ENCODE data around the gene FNDC10.

Gene FNDC10

DNA sequence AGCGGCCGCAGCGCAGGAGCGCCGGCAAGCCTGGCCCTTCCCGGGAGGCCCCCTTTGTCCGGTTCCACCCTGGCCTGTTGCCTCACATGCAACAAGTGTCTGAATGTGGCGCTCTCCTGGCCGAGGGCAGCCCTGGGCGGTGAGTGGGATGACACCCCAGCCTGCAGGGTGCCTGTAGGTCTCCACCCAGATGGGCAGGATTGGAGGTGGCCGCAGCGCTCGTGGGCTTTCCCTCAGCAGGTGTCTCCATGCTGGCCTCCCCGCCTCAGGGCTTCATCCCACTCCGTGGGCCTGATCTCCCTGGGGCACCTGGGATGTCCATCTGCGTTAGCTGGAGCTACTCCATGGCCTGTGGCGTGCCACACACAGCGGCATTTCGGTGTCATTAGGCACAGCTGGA, 16.9 kb upstream of the FNDC10 start:
- no peak for DNase-seq (ENCODE audit: low spot score in 2 of 2)
- peaks cover 8% of the 10 kb centered on the region; the same call in 1 of the 2 replicates for H3K36me3 ChIP-seq (replicated peaks)
- H3K27me3 ChIP-seq (ENCODE audit: low read depth), result no peaks in the 10 kb centered on the region
- peaks cover 9% of the 10 kb centered on the region for H3K4me1 ChIP-seq
- in situ Hi-C loops (cut with MboI; ENCODE audit: low sequenced_read_pairs), result no loop called here
- H3K4me3 ChIP-seq, result peak overlapping the region; percentile 99
- H3K9me3 ChIP-seq, result no peaks in the 10 kb centered on the region

DNA sequence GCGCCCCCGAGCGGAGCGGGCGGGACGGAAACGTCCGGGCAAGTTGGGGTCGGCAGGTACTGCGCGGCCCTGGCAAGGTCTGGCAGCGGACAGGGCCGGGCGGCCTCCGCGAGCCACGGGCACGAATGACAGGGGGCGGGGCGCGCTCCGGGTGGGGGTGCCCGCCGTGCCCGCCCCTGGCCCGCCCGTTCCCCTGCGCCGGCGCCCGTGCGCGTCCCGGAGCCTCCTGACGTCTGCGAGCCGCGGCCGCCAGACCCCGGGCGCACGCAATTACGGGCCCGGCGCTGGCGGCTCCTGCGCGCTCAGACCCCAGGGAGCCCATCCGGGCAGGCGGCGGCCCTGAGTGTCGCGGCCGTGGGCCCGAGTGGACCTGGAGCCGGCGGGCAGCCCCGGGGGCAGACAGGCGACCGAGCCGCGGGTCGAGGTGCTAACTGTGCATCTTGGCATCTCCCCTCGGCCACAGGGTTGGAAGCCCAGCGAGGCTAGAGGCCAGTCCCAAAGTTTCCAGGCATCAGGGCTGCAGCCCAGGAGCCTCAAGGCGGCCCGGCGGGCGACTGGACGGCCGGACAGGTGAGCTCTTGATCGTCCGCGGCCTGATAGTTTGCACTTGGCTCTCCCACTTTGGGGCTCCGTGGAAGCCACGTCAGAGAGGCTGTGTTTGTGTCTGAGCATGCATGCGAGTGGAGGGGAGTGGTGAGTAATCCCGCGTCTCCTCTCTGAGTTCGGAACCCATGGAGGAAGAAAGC, 16.3 kb upstream of the FNDC10 start:
- H3K9me3 ChIP-seq, result no peaks in the 10 kb centered on the region
- peaks cover 9% of the 10 kb centered on the region for H3K4me1 ChIP-seq
- in situ Hi-C loops (cut with MboI; ENCODE audit: low sequenced_read_pairs), result no loop called here
- no peaks in the 10 kb centered on the region for H3K27me3 ChIP-seq (ENCODE audit: low read depth)
- peak in 1 of 2 experiments; percentile 41 for DNase-seq (ENCODE audit: low spot score in 2 of 2)
- H3K36me3 ChIP-seq (replicated peaks), result peaks cover 8% of the 10 kb centered on the region; the same call in 1 of the 2 replicates
- H3K4me3 ChIP-seq, result peak overlapping the region; percentile 99

DNA sequence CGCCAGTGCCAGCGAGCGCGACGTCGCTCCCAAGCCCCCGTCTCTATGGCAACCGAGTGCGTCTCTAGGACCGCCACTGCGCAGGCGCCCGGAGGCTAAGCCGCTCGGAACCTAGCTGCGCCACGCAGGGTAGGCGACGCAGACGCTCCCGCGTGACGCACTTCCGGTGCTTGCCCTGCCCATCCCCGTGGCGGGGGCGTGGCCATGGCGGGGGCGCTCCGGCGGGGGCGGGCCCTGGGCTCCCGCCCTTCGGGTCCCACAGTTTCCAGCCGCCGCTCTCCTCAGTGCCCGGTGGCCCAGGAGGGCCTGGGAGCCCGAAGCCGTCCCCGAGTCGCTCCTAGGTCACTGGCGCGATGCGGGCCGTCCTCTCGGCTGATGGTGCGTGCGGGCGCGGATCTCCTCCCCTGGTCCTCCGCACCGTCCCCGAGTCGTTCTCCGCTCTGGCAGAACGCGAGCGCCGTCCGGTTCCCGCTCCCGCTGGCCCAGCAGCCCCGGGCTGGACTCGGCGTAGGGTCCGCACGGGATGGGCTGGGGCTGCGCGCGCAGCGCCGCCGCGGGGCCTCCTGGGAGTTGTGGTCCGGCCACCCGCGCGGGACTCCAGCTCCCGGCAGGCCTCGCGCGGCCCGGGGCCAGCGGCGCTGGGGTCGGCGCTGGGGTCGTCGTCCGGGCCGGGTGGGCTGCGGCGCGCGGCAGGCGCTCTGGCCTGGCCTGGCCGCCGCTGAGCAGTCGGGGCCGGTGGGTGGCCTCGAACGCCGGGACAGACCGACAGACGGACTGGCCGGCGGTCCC, 15.5 kb upstream of the FNDC10 start, which contains the start of gene MIB2:
Gene MIB2 (plus strand): TSS at position 245 of the 789 bp plus-strand sequence. CDS start 7,953 bp downstream, outside the sequence.
- peaks cover 9% of the 10 kb centered on the region for H3K4me1 ChIP-seq
- DNase-seq (ENCODE audit: low spot score in 2 of 2), result peak; percentile 94 to 97
- in situ Hi-C loops (cut with MboI; ENCODE audit: low sequenced_read_pairs), result no loop called here
- H3K36me3 ChIP-seq (replicated peaks), result peaks cover 8% of the 10 kb centered on the region; the same call in 1 of the 2 replicates
- no peaks in the 10 kb centered on the region for H3K27me3 ChIP-seq (ENCODE audit: low read depth)
- peak within 1 kb of the TSS; percentile 99 for H3K4me3 ChIP-seq
- no peaks in the 10 kb centered on the region for H3K9me3 ChIP-seq

DNA sequence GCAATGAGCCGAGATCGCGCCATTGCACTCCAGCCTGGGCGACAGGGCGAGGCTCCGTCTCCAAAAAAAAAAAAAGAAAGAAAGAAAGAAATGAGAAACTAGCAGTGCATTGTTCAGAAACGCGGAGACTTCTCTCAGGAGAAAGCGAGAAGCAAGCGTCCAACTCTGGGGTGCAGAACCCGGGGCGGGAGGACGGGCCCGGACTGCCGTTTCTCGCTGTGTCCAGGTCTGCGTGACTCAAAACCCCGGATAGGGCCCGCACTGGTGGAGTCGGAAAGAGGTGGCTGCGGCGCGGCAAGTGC, 15.0 kb upstream of the FNDC10 start:
- no peak for DNase-seq (ENCODE audit: low spot score in 2 of 2)
- no peaks in the 10 kb centered on the region for H3K9me3 ChIP-seq
- peaks cover 9% of the 10 kb centered on the region for H3K4me1 ChIP-seq
- in situ Hi-C loops (cut with MboI; ENCODE audit: low sequenced_read_pairs), result loop anchor here (5.0 kb wide), 1 partner anchor 38 kb away; no protein-coding TSS in a partner anchor
- peaks cover 8% of the 10 kb centered on the region; the same call in 1 of the 2 replicates for H3K36me3 ChIP-seq (replicated peaks)
- H3K27me3 ChIP-seq (ENCODE audit: low read depth), result no peaks in the 10 kb centered on the region
- H3K4me3 ChIP-seq, result peak overlapping the region; percentile 99

DNA sequence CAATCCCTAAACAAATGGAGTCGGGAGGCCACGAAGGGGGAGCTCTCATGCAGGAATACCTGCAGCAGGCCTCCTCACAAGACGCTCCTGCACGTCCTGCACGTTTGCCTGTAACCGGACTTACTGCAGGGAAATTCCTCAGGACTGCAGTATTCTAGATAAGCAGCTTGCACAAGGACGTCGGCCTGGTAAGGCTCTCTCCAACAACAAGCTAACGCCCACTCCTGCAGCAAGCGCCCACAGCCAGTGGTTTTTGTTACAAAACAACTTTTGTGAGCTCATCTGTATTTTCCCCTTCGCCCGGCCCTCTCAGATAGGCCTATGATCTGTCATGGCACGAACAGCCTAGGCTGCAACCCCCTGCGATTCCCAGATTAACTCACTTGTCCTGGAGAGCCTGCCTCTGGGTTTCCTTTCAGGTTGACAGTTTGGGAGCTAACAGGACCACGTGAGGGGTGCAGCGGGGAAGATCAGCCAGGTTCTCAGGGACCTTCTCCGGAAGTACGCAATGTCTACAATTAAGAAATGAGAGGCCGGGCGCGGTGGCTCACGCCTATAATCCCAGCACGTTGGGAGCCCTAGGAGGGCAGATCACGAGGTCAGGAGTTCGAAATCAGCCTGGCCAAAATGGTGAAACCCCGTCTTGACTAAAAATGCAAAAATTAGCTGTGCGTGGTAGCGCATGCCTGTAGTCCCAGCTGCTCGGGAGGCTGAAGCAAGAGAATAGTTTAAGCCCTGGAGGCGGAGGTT, 14.4 kb upstream of the FNDC10 start:
- Histone ChIP-seq H3K4me1 (peaks cover 9% of the 10 kb centered on the region), H3K36me3 (replicated peaks) (peaks cover 8% of the 10 kb centered on the region; the same call in 1 of the 2 replicates), H3K9me3 (no peaks in the 10 kb centered on the region), H3K27me3 (ENCODE audit: low read depth) (no peaks in the 10 kb centered on the region), H3K4me3 (peak overlapping the region; percentile 99)
- DNase-seq (ENCODE audit: low spot score in 2 of 2), result peak; percentile 22 to 69
- in situ Hi-C loops (cut with MboI; ENCODE audit: low sequenced_read_pairs), result loop anchor here (5.0 kb wide), 1 partner anchor 37 kb away; no protein-coding TSS in a partner anchor

DNA sequence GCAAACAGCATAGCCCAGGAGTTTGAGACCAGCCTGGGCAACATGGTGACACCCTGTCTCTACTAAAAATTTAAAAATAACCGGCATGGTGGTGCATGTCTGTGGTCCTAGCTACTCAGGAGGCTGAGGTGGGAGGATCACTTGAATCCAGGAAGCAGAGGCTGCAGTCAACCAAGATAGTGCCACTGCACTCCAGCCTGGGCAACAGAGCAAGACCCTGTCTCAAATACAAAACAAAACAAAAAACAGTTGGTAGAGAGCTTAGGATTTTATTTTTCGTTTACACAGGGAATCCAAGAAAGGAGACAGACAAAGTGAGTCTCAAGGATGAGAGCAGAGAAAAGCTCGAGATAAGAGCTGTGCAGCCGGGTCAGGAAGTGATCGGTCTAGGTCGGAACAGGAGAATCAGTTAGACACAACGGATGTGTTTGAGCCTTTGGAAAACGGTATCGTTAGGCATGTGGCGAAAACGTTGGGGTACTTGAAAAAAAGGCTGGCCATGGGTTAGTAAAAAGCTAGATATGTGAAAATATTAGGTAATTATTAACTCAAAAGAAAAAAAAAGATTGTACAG, 13.7 kb upstream of the FNDC10 start:
- in situ Hi-C loops (cut with MboI; ENCODE audit: low sequenced_read_pairs), result loop anchor here (5.0 kb wide), 1 partner anchor 36 kb away; no protein-coding TSS in a partner anchor
- H3K4me3 ChIP-seq, result peak overlapping the region; percentile 99

DNA sequence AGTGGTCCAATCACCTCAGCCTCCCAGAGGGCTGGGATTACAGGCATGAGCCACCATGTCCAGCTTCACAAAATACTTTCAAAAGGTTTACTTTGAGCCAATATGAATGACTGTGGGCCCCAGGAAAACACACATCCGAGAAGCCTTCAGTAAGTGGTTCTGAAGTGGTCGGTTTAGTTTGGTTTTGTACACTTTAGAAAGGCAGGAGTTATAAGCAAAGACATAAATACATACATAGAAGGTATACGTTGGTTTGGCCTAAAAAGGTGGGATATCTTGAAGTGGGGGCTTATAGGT, 12.1 kb upstream of the FNDC10 start:
- no peak overlapping the region for H3K4me3 ChIP-seq
- H3K36me3 ChIP-seq (replicated peaks), result no peaks in the 10 kb centered on the region; the same call in 1 of the 2 replicates
- peaks cover 9% of the 10 kb centered on the region for H3K4me1 ChIP-seq
- DNase-seq (ENCODE audit: low spot score in 2 of 2), result no peak
- H3K27me3 ChIP-seq (ENCODE audit: low read depth), result no peaks in the 10 kb centered on the region
- in situ Hi-C loops (cut with MboI; ENCODE audit: low sequenced_read_pairs), result loop anchor here (5.0 kb wide), 1 partner anchor 35 kb away; no protein-coding TSS in a partner anchor
- H3K9me3 ChIP-seq, result no peaks in the 10 kb centered on the region

More for the DNA sequence above, 13.7 kb upstream of the FNDC10 start:
- H3K4me1 ChIP-seq, result peaks cover 9% of the 10 kb centered on the region
- no peak for DNase-seq (ENCODE audit: low spot score in 2 of 2)
- H3K36me3 ChIP-seq (replicated peaks), result peaks cover 8% of the 10 kb centered on the region; the same call in 1 of the 2 replicates
- H3K9me3 ChIP-seq, result no peaks in the 10 kb centered on the region
- H3K27me3 ChIP-seq (ENCODE audit: low read depth), result no peaks in the 10 kb centered on the region

DNA sequence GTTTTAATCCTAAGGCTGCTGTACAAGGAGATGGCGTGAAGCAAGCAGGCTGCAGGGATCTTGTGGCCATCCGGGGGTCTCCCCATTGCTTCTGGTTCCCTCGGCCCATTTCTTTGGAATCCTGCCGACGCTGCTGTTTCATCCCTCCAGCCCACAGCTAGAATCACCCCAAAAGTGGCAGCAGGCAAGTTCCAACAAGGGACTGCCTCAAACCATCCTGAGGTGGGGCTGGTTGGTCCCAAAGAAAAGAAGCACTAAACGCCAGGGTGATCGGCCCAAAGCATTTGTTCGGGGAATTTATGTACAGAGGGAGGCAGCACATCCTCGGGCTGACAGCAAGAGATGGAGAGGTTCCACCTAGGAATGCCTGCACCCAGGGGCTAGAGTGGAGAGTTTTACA, 10.9 kb upstream of the FNDC10 start:
- H3K4me1 ChIP-seq, result peaks cover 9% of the 10 kb centered on the region
- no peak overlapping the region for H3K4me3 ChIP-seq
- no peaks in the 10 kb centered on the region for H3K27me3 ChIP-seq (ENCODE audit: low read depth)
- in situ Hi-C loops (cut with MboI; ENCODE audit: low sequenced_read_pairs), result loop anchor here (5.0 kb wide), 1 partner anchor 33 kb away; no protein-coding TSS in a partner anchor
- no peaks in the 10 kb centered on the region for H3K9me3 ChIP-seq
- DNase-seq (ENCODE audit: low spot score in 2 of 2), result no peak
- no peaks in the 10 kb centered on the region; the same call in 1 of the 2 replicates for H3K36me3 ChIP-seq (replicated peaks)

DNA sequence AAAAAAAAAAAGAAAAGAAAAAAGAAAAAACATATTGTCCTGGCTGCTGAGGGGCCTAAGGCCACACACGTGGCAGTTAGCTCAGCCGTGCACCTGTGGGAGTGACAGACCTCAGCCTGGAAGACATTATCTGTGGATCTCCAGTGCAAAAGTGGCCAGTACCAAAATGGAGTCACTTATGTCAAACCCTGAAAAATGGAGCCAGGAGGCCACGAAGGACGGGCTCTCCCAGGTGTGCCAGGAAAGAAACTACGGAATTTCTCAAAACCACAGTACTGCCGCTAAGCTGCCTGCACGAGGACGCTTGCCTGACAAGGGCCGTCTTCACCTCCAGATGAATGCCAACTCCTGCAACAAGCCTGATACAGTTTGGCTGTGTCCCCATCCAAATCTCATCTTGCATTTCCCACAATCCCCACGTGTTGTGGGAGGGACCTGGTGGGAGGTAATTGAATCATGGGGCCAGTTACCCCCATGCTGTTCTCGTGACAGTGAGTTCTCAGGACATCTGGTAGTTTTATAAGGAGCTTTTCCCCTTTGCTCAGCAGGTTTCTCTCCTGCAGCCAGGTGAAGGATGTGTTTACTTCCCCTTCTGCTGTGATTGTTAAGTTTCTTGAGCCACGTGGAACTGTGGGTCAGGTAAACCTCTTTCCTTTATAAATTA, 10.0 kb upstream of the FNDC10 start:
- no peaks in the 10 kb centered on the region for H3K27me3 ChIP-seq (ENCODE audit: low read depth)
- DNase-seq (ENCODE audit: low spot score in 2 of 2), result no peak
- no peaks in the 10 kb centered on the region for H3K9me3 ChIP-seq
- in situ Hi-C loops (cut with MboI; ENCODE audit: low sequenced_read_pairs), result loop anchor here (5.0 kb wide), 1 partner anchor 33 kb away; no protein-coding TSS in a partner anchor
- no peaks in the 10 kb centered on the region for H3K36me3 ChIP-seq (replicated peaks)
- no peak overlapping the region for H3K4me3 ChIP-seq
- H3K4me1 ChIP-seq, result peaks cover 9% of the 10 kb centered on the region

DNA sequence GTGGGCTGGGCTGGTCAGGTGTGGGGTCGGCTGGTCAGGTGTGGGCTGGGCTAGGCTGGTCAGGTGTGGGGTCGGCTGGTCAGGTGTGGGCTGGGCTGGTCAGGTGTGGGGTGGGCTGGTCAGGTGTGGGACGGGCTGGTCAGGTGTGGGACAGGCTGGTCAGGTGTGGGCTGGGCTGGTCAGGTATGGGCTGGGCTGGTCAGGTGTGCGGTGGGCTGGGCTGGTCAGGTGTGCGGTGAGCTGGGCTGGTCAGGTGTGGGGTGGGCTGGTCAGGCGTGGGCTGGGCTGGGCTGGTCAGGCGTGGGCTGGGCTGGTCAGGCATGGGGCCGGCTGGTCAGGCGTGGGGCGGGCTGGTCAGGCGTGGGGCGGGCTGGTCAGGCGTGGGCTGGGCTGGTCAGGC, 6.3 kb upstream of the FNDC10 start:
- Histone ChIP-seq H3K27me3 (ENCODE audit: low read depth) (no peaks in the 10 kb centered on the region), H3K36me3 (replicated peaks) (no peaks in the 10 kb centered on the region), H3K9me3 (no peaks in the 10 kb centered on the region), H3K4me3 (no peak overlapping the region), H3K4me1 (no peaks in the 10 kb centered on the region)
- no peak for DNase-seq (ENCODE audit: low spot score in 2 of 2)
- in situ Hi-C loops (cut with MboI; ENCODE audit: low sequenced_read_pairs), result no loop called here

DNA sequence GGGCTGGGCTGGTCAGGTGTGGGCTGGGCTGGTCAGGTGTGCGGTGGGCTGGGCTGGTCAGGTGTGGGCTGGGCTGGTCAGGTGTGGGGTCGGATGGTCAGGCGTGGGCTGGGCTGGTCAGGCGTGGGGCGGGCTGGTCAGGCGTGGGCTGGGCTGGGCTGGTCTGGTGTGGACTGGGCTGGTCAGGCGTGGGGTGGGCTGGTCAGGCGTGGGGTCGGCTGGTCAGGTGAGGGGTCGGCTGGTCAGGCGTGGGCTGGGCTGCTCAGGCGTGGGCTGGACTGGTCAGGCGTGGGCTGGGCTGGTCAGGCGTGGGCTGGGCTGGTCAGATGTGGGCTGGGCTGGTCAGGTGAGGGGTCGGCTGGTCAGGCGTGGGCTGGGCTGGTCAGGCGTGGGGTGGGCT, 5.8 kb upstream of the FNDC10 start:
- in situ Hi-C loops (cut with MboI; ENCODE audit: low sequenced_read_pairs), result no loop called here
- Histone ChIP-seq H3K36me3 (replicated peaks) (no peaks in the 10 kb centered on the region), H3K4me1 (no peaks in the 10 kb centered on the region), H3K9me3 (no peaks in the 10 kb centered on the region), H3K27me3 (ENCODE audit: low read depth) (no peaks in the 10 kb centered on the region), H3K4me3 (no peak overlapping the region)
- no peak for DNase-seq (ENCODE audit: low spot score in 2 of 2)

DNA sequence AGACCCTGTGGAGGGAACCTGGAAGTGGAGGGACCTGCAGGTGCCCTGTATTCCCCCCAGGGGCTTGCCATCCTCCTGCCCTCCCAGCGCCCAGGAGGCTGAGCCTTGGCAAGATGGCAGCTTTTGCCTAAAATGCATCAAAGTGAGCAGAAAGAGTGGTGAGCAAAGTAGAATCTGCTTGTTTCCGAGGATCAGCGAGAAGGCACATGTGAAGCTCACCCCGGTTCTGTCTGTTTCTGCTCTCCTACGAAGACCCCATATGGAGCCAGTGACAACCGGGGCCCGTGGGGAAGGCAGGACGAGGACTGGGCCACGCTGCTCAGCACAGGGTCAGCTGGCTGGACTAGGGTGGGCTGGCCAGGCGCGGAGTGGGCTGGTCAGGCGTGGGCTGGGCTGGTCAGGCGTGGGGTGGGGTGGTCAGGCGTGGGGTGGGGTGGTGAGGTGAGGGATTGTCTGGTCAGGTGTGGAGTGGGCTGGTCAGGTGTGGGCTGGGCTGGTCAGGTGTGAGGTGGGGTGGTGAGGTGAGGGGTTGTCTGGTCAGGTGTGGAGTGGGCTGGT, 5.2 kb upstream of the FNDC10 start:
- no peak overlapping the region for H3K4me3 ChIP-seq
- no peaks in the 10 kb centered on the region for H3K27me3 ChIP-seq (ENCODE audit: low read depth)
- in situ Hi-C loops (cut with MboI; ENCODE audit: low sequenced_read_pairs), result no loop called here
- no peaks in the 10 kb centered on the region for H3K4me1 ChIP-seq
- H3K36me3 ChIP-seq (replicated peaks), result no peaks in the 10 kb centered on the region
- DNase-seq (ENCODE audit: low spot score in 2 of 2), result no peak
- H3K9me3 ChIP-seq, result no peaks in the 10 kb centered on the region

Measured in HAP-1 (cell line).